ENCODE results near the gene CD2. TPM values are rescaled to one million over a fixed set of nuclear protein-coding genes. Genes with fewer than 3 reads are reported as not detected.

CD2 gene, protein sequence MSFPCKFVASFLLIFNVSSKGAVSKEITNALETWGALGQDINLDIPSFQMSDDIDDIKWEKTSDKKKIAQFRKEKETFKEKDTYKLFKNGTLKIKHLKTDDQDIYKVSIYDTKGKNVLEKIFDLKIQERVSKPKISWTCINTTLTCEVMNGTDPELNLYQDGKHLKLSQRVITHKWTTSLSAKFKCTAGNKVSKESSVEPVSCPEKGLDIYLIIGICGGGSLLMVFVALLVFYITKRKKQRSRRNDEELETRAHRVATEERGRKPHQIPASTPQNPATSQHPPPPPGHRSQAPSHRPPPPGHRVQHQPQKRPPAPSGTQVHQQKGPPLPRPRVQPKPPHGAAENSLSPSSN
- not detected in 2 replicates for total RNA-seq

DNA sequence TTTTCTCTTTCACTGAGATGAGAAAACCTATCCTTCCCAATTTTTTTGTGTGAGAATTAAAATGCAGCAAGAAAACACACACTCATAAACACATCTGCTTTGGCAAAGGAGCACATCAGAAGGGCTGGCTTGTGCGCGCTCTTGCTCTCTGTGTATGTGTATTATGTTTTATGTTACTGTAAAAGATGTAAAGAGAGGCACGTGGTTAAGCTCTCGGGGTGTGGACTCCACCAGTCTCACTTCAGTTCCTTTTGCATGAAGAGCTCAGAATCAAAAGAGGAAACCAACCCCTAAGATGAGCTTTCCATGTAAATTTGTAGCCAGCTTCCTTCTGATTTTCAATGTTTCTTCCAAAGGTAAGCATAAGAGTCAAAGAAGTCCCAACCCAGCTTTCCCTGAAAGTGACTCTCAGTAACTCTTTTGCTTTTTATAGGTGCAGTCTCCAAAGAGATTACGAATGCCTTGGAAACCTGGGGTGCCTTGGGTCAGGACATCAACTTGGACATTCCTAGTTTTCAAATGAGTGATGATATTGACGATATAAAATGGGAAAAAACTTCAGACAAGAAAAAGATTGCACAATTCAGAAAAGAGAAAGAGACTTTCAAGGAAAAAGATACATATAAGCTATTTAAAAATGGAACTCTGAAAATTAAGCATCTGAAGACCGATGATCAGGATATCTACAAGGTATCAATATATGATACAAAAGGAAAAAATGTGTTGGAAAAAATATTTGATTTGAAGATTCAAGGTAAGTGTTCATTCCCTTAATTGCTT is at the start of gene CD2:
TSS of gene CD2 (plus strand) at position 233 of the 780 bp plus-strand sequence. CDS start at position 296, 63 bp downstream.
- DNase-seq: no peak

DNA sequence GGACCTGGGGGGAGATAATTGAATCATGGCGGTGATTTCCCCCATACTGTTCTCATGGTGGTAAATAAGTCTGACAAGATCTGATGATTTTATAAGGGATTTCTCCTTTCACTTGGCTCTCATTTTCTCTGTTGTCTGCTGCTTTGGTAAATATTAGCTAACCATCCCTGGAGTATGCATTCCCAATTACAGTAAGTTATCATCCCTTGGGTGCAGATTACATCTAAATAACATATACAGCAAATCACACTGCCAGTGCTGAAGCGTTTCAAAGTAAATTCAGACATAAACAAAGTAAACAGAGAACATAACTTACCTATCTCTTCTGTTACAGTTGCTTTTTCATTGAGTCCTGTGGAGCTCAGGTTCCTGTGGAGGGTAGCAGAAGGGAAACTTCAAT is 48.1 kb upstream of the CD2 start:
- no peak for DNase-seq

DNA sequence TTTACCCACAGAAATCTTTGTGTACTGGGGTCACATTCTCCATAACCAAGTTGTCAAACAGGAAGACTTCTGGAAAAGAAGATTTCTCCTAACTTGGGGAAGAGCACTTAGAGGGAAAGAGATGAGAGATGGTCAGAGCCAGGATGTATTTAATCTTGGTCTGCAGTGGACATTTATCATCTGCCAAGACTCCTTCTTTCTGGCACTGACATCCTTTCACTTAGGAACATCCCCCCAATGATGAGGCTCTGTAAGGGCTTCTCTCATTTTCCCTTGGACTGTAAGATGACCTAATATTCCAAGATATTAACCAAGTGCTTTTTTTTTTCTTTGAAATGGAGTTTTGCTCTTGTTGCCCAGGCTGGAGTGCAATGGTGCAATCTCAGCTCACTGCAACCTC is 47.4 kb upstream of the CD2 start:
- no peak for DNase-seq

DNA sequence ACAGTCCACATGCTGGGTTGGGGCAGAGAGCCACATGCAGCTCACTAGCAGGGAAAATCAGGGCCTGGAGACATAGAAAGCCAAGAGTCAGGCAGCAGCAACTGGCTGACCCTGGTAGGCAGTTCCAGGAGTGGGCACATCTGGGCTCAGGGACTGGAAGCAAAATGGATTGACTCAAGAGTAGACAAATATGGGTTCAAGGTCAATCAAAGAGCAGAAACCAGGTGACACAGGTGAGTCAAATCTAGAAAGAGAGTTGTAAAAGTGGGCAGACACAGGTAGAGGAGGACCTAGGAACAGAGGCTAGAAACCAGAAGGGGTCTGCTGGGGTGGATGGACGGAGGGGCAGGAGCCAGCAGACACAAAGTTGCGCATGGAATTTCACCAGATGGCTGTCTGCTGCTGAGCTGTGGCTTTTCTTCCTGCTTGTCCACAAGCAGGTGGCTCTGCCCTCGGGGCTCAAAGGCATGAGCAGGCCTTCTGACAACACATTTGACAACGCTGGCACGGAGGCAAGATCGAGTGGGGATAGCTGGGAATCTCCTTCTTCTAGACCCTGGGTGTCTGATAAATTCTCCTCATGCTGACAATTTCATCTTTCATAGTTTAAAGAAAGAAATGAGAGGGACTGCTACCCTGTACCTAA is 45.9 kb upstream of the CD2 start:
- no peak for DNase-seq

GRCh38 chr1:116709666-116710167 is 44.5 kb upstream of the CD2 start:
- DNase-seq: no peak

- DNase-seq: no peak
Measured at GRCh38 chr1:116710420-116711262, 43.6 kb upstream of the CD2 start.

- no peak for DNase-seq
Measured at GRCh38 chr1:116711263-116711840, 42.9 kb upstream of the CD2 start.

DNA sequence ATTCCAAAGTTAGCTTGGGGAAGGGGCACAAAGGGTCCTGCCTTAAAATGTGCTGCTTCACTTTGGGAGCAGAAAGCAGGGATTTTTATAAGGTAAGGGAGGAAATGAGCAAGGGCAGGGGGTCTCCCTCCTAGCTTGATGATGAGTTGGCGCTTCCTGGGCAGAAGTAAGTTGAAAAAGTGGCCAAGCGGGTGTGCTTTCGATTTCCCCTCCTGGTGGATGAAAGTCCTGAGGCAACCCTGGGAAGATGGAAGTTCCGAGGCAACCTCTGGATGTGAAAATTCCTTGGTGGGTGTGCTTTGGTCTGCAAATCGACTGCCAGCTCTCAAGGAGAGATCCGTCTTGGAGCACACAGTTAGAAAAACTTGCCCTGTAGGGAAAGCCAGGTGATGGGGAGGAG is 41.7 kb upstream of the CD2 start:
- no peak for DNase-seq

DNA sequence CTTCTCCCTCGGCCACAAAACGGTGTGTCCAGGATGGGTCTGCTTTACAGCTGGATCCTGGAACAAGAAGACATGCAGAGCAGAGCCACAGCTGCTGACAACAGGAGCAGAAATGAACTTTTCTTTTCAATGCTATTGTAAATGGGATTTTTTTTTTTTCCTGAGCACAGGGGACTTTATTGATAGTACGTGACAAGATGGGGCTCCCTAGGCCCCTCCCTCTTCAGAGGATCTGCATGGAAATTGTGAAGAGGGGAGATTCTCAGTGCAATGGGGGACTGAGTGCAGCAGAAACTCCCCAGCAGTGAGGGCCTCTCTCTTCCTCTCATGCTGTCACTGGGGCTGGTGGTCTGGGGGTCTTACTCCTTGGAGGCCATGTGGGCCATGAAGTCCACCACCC is 40.8 kb upstream of the CD2 start:
- DNase-seq: no peak

GRCh38 chr1:116716391-116716790 is 37.8 kb upstream of the CD2 start:
- DNase-seq: no peak

DNA sequence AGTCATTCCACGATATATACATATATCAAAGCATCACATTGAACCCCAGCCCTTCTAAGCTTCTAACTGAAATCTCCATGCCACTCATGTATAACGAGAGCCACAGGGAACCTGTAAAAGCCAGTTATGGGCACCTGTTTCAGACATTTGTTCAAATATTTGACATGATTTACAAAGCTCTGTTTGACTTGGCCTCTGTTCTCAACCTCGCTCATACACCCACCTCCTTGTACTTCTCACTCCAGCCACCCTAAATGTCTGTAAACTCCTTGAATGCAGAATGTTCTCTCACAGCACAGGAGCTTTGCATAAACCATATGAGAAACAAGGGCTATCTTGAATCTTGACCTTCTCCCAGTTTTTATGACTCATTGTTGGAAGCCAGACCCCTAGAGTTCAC is 36.9 kb upstream of the CD2 start:
- no peak for DNase-seq

GRCh38 chr1:116720364-116721038 is 33.7 kb upstream of the CD2 start:
- DNase-seq: no peak

DNA sequence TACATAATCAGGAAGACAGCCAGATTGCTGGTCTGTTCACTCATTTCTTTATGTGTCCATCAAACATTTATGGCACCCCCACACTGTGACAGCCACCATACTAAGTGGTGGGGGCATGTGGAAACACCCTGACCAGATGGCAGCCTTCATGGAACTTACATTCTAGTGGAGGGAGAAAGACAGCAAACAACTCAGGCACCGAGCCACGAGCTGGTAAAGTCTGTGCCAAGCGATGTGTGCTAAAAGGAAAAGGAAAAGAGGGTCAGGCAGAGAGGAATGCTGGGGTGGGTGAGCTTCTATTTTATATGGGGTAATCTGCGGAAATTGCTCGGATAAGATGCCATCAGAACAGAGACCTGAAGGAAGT is 33.2 kb upstream of the CD2 start:
- no peak for DNase-seq

- no peak for DNase-seq
Measured at GRCh38 chr1:116721451-116722007, 32.7 kb upstream of the CD2 start.

- DNase-seq: no peak
Measured at GRCh38 chr1:116722016-116722838, 32.0 kb upstream of the CD2 start.

DNA sequence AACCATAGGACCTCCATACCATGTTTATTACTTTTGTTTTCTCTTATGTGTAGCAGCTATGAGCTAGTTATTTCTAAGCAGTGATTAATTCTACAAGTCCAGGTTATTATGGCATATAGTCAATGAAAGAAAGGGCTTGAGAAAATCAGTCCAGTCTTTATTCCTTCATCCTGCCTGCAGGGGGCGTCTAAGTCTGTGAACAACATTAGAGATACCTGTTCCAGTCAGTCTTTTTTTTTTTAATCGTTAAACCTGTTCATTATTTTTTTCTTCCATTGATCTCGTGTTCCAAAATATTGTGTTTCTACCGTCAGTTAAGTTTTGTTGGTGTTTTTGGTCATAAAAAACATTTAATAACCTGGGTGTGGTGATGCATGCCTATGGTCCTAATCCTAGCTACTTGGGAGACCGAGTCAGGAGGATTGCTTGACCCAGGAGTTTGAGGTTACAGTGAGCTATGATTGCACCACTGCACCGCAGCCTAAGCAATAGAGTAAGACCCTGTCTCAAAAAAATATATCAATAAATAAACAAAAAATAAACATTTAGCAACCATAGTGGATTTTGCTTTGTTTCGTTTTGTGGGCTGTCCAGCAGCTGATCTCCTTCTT is 29.4 kb upstream of the CD2 start:
- peak; percentile 75 for DNase-seq

- peak; percentile 5 for DNase-seq
Measured at GRCh38 chr1:116725798-116726197, 28.4 kb upstream of the CD2 start.

DNA sequence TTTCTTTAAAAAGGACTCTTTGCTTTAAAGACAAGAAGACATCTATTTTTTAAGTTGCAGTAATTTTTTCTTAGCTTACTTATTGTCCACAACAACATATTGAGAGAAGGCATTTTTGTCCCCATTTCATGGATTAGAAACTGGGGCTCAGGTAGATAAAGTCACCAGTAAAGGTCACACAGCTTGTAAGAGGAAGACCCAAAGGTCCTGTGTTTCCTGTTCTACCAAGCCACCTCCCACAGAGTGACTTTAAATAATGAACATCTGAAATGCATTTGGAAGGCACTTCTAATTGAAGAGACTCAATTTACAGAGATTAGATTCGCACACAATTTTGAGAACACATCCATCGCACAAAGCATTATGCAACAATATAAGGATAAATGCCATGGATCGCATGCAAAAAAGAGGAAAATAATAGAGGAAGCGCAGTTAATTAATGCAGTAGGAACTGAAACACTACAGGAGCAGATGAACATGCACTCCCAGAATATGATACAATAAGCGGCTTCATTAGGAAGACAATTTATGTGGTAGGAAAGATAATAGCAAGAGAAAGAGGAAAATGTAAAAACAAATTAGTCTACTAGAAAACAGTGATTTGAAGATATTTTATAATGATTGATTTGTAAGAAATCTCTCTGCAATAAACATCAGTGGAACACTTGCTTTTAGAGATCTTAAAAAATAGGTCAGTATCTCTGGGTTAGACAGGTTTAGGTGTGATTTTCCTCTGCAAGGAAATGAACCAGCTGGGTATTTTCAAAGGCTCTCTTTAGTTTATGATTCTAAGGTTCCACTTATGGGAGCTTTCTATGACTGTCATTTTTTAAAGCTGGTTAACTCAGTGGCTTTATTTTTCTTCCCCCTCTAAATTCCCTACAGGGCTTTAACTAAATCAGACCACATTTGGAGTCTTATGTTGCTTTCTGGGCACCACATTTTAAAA is 27.1 kb upstream of the CD2 start:
- no peak for DNase-seq

- DNase-seq: no peak
Measured at GRCh38 chr1:116731439-116731838, 22.8 kb upstream of the CD2 start.
